Loucy (cell line): ENCODE measurements around the gene PPP1R13B.

Source experiments
- H2AFZ ChIP-seq: fragments of 200-600 bp; sonication (generic); 2 replicates; pipeline ENCODE4 v1.6.0; 2016; ENCODE audit warnings: antibody characterized with exemption, mild to moderate bottlenecking, low read length, moderate library complexity
- H3F3A ChIP-seq: fragments of 200-600 bp; 2 replicates; pipeline ENCODE4 v1.6.0; 2016; ENCODE audit warnings: antibody characterized with exemption, low read depth, mild to moderate bottlenecking
- H3K27me3 ChIP-seq: fragments of 200-600 bp; sonication (generic); 2 replicates; pipeline ENCODE4 v1.6.1; 2014; ENCODE audit warnings: low read length, mild to moderate bottlenecking; ENCODE audit not compliant: insufficient read depth, poor library complexity, severe bottlenecking
- H3K36me3 ChIP-seq: fragments of 200-600 bp; sonication (generic); 2 replicates; pipeline ENCODE4 v1.6.1; 2016; ENCODE audit warnings: low read length; ENCODE audit not compliant: insufficient read depth
- H3K4me1 ChIP-seq: fragments of 200-600 bp; sonication (generic); 2 replicates; pipeline ENCODE4 v1.5.1; 2014; ENCODE audit warnings: low read length, mild to moderate bottlenecking; ENCODE audit not compliant: insufficient read depth, poor library complexity, severe bottlenecking
- H3K4me2 ChIP-seq: fragments of 200-600 bp; sonication (generic); 2 replicates; pipeline ENCODE4 v1.6.0; 2014; ENCODE audit warnings: antibody characterized with exemption, low read length, low read depth, mild to moderate bottlenecking; ENCODE audit not compliant: poor library complexity, severe bottlenecking
- H3K4me3 ChIP-seq: fragments of 200-600 bp; sonication (generic); 2 replicates; pipeline ENCODE4 v1.5.1; 2014; ENCODE audit warnings: low read length, mild to moderate bottlenecking, mixed read lengths; ENCODE audit not compliant: poor library complexity, severe bottlenecking
- H3K79me2 ChIP-seq: fragments of 200-600 bp; sonication (generic); 2 replicates; pipeline ENCODE4 v1.6.1; 2014; ENCODE audit warnings: low read length; ENCODE audit not compliant: insufficient read depth
- H3K9ac ChIP-seq: fragments of 200-600 bp; sonication (generic); 2 replicates; pipeline ENCODE4 v1.6.0; 2014; ENCODE audit warnings: mild to moderate bottlenecking, low read depth, low read length, moderate library complexity; ENCODE audit not compliant: poor library complexity, severe bottlenecking
- H3K9me2 ChIP-seq: fragments of 200-600 bp; sonication (generic); replicated peaks from 2 replicates; pipeline ENCODE4 v1.6.1; 2016; ENCODE audit warnings: low read depth, low read length, mixed read lengths
- H3K9me3 ChIP-seq: fragments of 200-600 bp; sonication (generic); 2 replicates; pipeline ENCODE4 v1.6.1; 2014; ENCODE audit warnings: mild to moderate bottlenecking, antibody characterized with exemption, low read length, low read depth; ENCODE audit not compliant: insufficient read depth
- H4K20me1 ChIP-seq: fragments of 200-600 bp; sonication (generic); 2 replicates; pipeline ENCODE4 v1.6.0; 2014; ENCODE audit warnings: antibody characterized with exemption, low read length, mild to moderate bottlenecking; ENCODE audit not compliant: insufficient read depth, poor library complexity, severe bottlenecking
- CTCF ChIP-seq: fragments of 200-600 bp; sonication (generic); conservative IDR thresholded peaks from 2 replicates; pipeline ENCODE4 v1.5.1; 2014; ENCODE audit warnings: mild to moderate bottlenecking, antibody characterized with exemption, low read length
- EZH2phosphoT487 ChIP-seq: fragments of 200-600 bp; IDR thresholded peaks from 2 replicates; pipeline ENCODE4 v1.6.1; 2018; ENCODE audit warnings: antibody characterized with exemption, mild to moderate bottlenecking, moderate library complexity, borderline replicate concordance

PPP1R13B gene

GRCh38 chr14:103743691-103744090, 103.7 kb downstream of the PPP1R13B start:
- Histone ChIP-seq H3K27me3 (no peaks in the 10 kb centered on the region), H3K36me3 (no peaks in the 10 kb centered on the region), H3K4me3 (no peak overlapping the region), H3K9me2 (no peaks in the 10 kb centered on the region), H2AFZ (no peak overlapping the region), H3K4me1 (peaks cover 8% of the 10 kb centered on the region), H3K4me2 (no peak overlapping the region), H3K9ac (no peak overlapping the region), H3F3A (no peaks in the 10 kb centered on the region), H4K20me1 (no peaks in the 10 kb centered on the region), H3K9me3 (no peaks in the 10 kb centered on the region), H3K79me2 (no peaks in the 10 kb centered on the region)
- TF ChIP-seq EZH2phosphoT487 = no peak
- TF ChIP-seq CTCF = no peak

- H3F3A ChIP-seq = no peaks in the 10 kb centered on the region
- no peak overlapping the region for H2AFZ ChIP-seq
- H3K36me3 ChIP-seq = no peaks in the 10 kb centered on the region
- TF ChIP-seq CTCF (no peak), EZH2phosphoT487 (no peak)
- H3K4me3 ChIP-seq = no peak overlapping the region
- H3K79me2 ChIP-seq = no peaks in the 10 kb centered on the region
- H3K4me1 ChIP-seq = no peaks in the 10 kb centered on the region
- H3K27me3 ChIP-seq = no peaks in the 10 kb centered on the region
- H3K9me2 ChIP-seq = no peaks in the 10 kb centered on the region
- H3K9me3 ChIP-seq = no peaks in the 10 kb centered on the region
- H3K4me2 ChIP-seq = no peak overlapping the region
- H3K9ac ChIP-seq = no peak overlapping the region
- no peaks in the 10 kb centered on the region for H4K20me1 ChIP-seq
These were observed 104.7 kb downstream of the PPP1R13B start for GRCh38 chr14:103742499-103743255.

- Histone ChIP-seq H3K4me3 (no peak overlapping the region), H3K27me3 (no peaks in the 10 kb centered on the region), H3F3A (no peaks in the 10 kb centered on the region), H3K4me2 (no peak overlapping the region), H3K9ac (no peak overlapping the region), H3K4me1 (no peaks in the 10 kb centered on the region), H3K9me3 (no peaks in the 10 kb centered on the region), H4K20me1 (no peaks in the 10 kb centered on the region), H3K79me2 (no peaks in the 10 kb centered on the region), H2AFZ (no peak overlapping the region), H3K36me3 (no peaks in the 10 kb centered on the region), H3K9me2 (no peaks in the 10 kb centered on the region)
- no peak for TF ChIP-seq EZH2phosphoT487
- TF ChIP-seq CTCF = no peak
These were observed 105.5 kb downstream of the PPP1R13B start for GRCh38 chr14:103741876-103742275.
